ENCODE measurements around the gene ZMIZ1.

The ZMIZ1 gene

GRCh38 chr10:79253704-79254103 is 184.9 kb downstream of the ZMIZ1 start:
- Mint-ChIP-seq H3K9me3 (no peaks in the 10 kb centered on the region), H3K4me1 (ENCODE audit: low read depth) (peaks cover 33% of the 10 kb centered on the region), H3K27me3 (no peaks in the 10 kb centered on the region), H3K4me3 (no peak overlapping the region), H3K27ac (no peak overlapping the region), H3K36me3 (ENCODE audit: low read depth) (no peaks in the 10 kb centered on the region)
- no peak for DNase-seq

- no peak overlapping the region for H3K27ac Mint-ChIP-seq
- H3K4me1 Mint-ChIP-seq (ENCODE audit: low read depth), result peaks cover 25% of the 10 kb centered on the region
- H3K4me3 Mint-ChIP-seq, result no peak overlapping the region
- H3K27me3 Mint-ChIP-seq, result no peaks in the 10 kb centered on the region
- H3K36me3 Mint-ChIP-seq (ENCODE audit: low read depth), result no peaks in the 10 kb centered on the region
- H3K9me3 Mint-ChIP-seq, result no peaks in the 10 kb centered on the region
- DNase-seq, result no peak
These were observed 185.7 kb downstream of the ZMIZ1 start for GRCh38 chr10:79254333-79255006.

- H3K36me3 Mint-ChIP-seq (ENCODE audit: low read depth), result no peaks in the 10 kb centered on the region
- no peaks in the 10 kb centered on the region for H3K27me3 Mint-ChIP-seq
- DNase-seq, result no peak
- no peak overlapping the region for H3K27ac Mint-ChIP-seq
- no peaks in the 10 kb centered on the region for H3K9me3 Mint-ChIP-seq
- peaks cover 19% of the 10 kb centered on the region for H3K4me1 Mint-ChIP-seq (ENCODE audit: low read depth)
- H3K4me3 Mint-ChIP-seq, result no peak overlapping the region
These were observed 186.3 kb downstream of the ZMIZ1 start for GRCh38 chr10:79255007-79255507.

- H3K36me3 Mint-ChIP-seq (ENCODE audit: low read depth), result no peaks in the 10 kb centered on the region
- no peak overlapping the region for H3K27ac Mint-ChIP-seq
These were observed 187.6 kb downstream of the ZMIZ1 start for GRCh38 chr10:79256264-79256806.

DNA sequence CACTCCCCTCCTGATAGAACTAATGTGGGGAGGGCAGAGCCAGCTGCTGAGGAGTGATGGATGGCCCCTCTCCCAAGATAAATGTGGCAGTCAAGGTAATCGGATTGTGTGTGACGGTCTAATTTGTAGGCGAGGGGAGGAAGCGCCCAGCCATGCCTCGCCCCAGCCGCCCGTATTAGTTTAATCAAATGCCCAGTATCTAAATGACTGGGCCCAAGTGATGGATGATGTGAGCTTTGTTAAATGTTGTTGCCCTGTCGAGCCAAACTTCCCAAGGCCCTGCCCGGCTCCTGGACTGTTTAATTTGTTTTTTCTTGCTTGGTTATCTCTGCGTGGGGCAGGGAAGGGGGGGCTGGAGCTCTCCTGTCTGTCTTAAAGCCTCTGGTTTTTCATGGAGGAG is 190.1 kb downstream of the ZMIZ1 start:
- no peaks in the 10 kb centered on the region for H3K27me3 Mint-ChIP-seq
- H3K4me3 Mint-ChIP-seq, result no peak overlapping the region
- no peak for DNase-seq
- H3K9me3 Mint-ChIP-seq, result no peaks in the 10 kb centered on the region
- H3K36me3 Mint-ChIP-seq (ENCODE audit: low read depth), result no peaks in the 10 kb centered on the region
- H3K4me1 Mint-ChIP-seq (ENCODE audit: low read depth), result peaks cover 7% of the 10 kb centered on the region
- no peak overlapping the region for H3K27ac Mint-ChIP-seq

More at GRCh38 chr10:79256264-79256806, 187.6 kb downstream of the ZMIZ1 start:
- H3K9me3 Mint-ChIP-seq, result no peaks in the 10 kb centered on the region
- H3K4me3 Mint-ChIP-seq, result no peak overlapping the region
- DNase-seq, result no peak
- no peaks in the 10 kb centered on the region for H3K27me3 Mint-ChIP-seq
- peaks cover 8% of the 10 kb centered on the region for H3K4me1 Mint-ChIP-seq (ENCODE audit: low read depth)

DNA sequence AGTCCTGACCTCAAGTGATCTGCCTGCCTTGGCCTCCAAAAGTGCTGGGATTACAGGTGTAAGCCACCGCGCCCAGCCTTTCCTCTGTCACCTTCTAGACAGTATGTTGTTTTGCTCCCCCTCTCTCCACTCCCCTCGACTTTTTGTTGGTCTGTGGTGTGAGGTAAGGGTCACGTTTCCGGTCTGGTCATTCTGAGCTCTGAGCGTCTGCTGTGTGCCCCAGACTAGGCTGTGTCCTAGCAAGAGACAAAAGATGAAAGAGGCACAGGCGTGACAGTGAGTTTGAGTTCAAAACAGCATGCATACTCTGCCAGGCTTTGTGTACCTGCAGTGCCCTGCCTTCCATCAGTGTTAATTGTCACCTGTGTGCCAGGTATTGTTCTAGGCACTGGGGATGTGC is 191.1 kb downstream of the ZMIZ1 start:
- H3K27me3 Mint-ChIP-seq, result no peaks in the 10 kb centered on the region
- H3K9me3 Mint-ChIP-seq, result no peaks in the 10 kb centered on the region
- H3K4me1 Mint-ChIP-seq (ENCODE audit: low read depth), result peaks cover 4% of the 10 kb centered on the region
- no peak for DNase-seq
- H3K4me3 Mint-ChIP-seq, result no peak overlapping the region
- H3K36me3 Mint-ChIP-seq (ENCODE audit: low read depth), result no peaks in the 10 kb centered on the region
- H3K27ac Mint-ChIP-seq, result no peak overlapping the region

GRCh38 chr10:79260811-79261740 is 192.3 kb downstream of the ZMIZ1 start:
- Mint-ChIP-seq H3K4me1 (ENCODE audit: low read depth) (peaks cover 8% of the 10 kb centered on the region), H3K4me3 (no peak overlapping the region), H3K9me3 (no peaks in the 10 kb centered on the region), H3K27ac (no peak overlapping the region), H3K36me3 (ENCODE audit: low read depth) (no peaks in the 10 kb centered on the region), H3K27me3 (no peaks in the 10 kb centered on the region)
- DNase-seq, result no peak

- Mint-ChIP-seq H3K4me1 (ENCODE audit: low read depth) (peaks cover 18% of the 10 kb centered on the region), H3K27ac (no peak overlapping the region), H3K27me3 (no peaks in the 10 kb centered on the region), H3K36me3 (ENCODE audit: low read depth) (no peaks in the 10 kb centered on the region), H3K9me3 (no peaks in the 10 kb centered on the region), H3K4me3 (no peak overlapping the region)
- DNase-seq, result no peak
These were observed 193.4 kb downstream of the ZMIZ1 start for GRCh38 chr10:79262131-79262530.

DNA sequence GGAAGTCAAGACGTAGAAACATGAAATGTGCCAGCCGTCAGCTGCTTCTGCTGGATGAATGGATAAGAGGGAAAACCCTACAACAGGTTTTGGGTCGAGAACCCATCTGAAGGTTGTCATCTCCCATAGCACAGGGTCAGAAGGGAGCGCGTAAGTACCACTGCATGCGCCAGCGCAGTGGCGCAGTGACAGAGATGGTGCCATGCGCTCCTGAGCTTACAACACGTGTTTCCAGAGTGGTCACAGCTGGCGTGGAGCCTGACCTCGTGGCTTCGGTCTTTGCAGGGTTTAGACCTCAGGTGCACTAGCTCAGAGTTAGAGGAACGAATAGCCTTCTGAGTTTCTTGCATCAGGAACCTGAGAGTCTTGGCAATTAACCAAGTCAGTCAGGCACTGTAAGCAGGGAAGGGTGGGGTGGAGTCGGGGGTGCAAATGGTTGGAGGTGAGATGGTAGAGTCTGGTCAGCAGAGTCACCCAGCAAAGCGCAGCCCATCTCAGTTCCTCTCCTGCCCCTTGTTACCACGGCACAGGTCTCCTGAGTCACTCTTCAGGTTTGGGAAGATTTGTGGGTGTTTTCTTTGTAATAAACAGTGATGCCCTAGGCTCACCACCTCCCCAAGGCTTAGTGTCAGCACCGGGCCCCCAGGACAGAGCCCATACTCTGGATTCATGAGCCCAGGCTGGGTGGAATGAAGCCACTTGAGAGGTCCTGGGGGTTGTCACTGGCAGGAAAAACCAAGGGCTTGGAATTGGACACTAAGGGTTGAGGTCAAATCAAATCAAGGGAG is 194.4 kb downstream of the ZMIZ1 start:
- Mint-ChIP-seq H3K27me3 (no peaks in the 10 kb centered on the region), H3K27ac (no peak overlapping the region), H3K4me1 (ENCODE audit: low read depth) (peaks cover 21% of the 10 kb centered on the region), H3K36me3 (ENCODE audit: low read depth) (no peaks in the 10 kb centered on the region), H3K9me3 (no peaks in the 10 kb centered on the region), H3K4me3 (no peak overlapping the region)
- no peak for DNase-seq

DNA sequence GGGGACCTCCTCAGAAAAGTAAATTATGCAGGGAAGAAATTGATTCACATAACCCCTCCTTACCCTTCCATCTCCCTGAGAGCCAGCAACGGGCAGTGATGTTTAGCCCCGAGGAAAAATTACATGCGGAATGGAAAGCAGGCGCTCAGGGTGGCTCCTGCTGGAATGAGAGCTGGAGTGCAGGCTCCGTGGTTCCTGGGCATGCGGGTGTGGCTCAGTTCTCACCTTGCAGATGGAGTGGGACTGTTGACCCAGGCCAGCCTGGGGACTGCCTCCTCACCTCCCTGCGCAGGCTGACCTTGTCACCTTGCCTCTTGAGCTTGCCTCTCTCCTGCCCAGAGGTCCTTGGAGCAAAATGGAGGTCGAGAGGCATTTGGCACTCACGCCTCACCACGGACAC is 195.2 kb downstream of the ZMIZ1 start:
- H3K9me3 Mint-ChIP-seq, result no peaks in the 10 kb centered on the region
- H3K27ac Mint-ChIP-seq, result no peak overlapping the region
- H3K4me1 Mint-ChIP-seq (ENCODE audit: low read depth), result peaks cover 26% of the 10 kb centered on the region
- no peak overlapping the region for H3K4me3 Mint-ChIP-seq
- H3K36me3 Mint-ChIP-seq (ENCODE audit: low read depth), result peaks cover 3% of the 10 kb centered on the region
- no peaks in the 10 kb centered on the region for H3K27me3 Mint-ChIP-seq
- DNase-seq, result no peak

DNA sequence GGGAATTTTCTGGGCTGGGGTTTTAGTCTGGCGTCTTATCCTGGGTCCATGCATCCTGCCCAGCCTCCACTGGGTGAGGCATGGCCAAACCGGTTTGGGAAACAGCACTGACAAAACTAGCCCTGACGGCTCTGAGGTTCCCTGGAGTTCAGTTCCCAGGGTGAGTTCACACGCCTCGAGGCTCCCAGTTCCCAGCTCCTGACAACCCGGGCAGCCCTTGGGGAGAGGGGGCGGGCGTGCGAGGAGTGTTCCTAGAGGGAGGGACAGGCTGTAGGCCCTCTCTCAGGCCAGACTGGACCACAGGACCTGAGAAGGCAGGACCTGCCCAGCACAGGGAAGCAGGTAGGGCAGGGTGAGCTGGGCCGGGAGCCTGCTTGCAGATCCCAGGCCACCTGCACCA is 196.2 kb downstream of the ZMIZ1 start:
- H3K27ac Mint-ChIP-seq, result no peak overlapping the region
- H3K36me3 Mint-ChIP-seq (ENCODE audit: low read depth), result peaks cover 3% of the 10 kb centered on the region
- H3K4me3 Mint-ChIP-seq, result no peak overlapping the region
- no peak for DNase-seq
- no peaks in the 10 kb centered on the region for H3K27me3 Mint-ChIP-seq
- no peaks in the 10 kb centered on the region for H3K9me3 Mint-ChIP-seq
- peaks cover 26% of the 10 kb centered on the region for H3K4me1 Mint-ChIP-seq (ENCODE audit: low read depth)

DNA sequence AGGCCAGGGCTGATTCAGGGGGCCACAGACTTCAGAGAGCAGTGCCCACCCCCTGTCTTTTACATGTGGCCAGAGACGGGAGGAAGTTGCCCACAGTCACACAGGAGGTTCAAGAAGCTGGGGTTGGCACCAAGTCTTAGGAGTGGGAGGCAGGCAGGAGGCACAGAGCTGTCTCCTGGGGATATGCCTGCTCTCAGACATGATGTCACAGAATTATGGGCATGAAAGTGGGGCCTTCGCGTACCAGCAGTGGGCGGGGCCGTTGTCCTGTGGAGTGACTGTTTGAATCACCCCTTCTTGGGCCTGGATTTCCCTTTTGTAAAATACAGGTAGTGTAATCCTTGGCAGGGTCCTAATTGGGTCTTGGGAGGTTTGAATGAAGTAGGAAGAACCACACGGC is 197.3 kb downstream of the ZMIZ1 start:
- H3K27ac Mint-ChIP-seq, result peak overlapping the region; percentile 81
- no peak overlapping the region for H3K4me3 Mint-ChIP-seq
- peaks cover 3% of the 10 kb centered on the region for H3K36me3 Mint-ChIP-seq (ENCODE audit: low read depth)
- no peaks in the 10 kb centered on the region for H3K9me3 Mint-ChIP-seq
- peaks cover 26% of the 10 kb centered on the region for H3K4me1 Mint-ChIP-seq (ENCODE audit: low read depth)
- DNase-seq, result no peak
- H3K27me3 Mint-ChIP-seq, result no peaks in the 10 kb centered on the region

- peaks cover 26% of the 10 kb centered on the region for H3K4me1 Mint-ChIP-seq (ENCODE audit: low read depth)
- no peak for DNase-seq
- no peaks in the 10 kb centered on the region for H3K9me3 Mint-ChIP-seq
- peaks cover 3% of the 10 kb centered on the region for H3K36me3 Mint-ChIP-seq (ENCODE audit: low read depth)
- peak overlapping the region; percentile 81 for H3K27ac Mint-ChIP-seq
- no peak overlapping the region for H3K4me3 Mint-ChIP-seq
- H3K27me3 Mint-ChIP-seq, result no peaks in the 10 kb centered on the region
These were observed 198.0 kb downstream of the ZMIZ1 start for GRCh38 chr10:79266543-79267312.

DNA sequence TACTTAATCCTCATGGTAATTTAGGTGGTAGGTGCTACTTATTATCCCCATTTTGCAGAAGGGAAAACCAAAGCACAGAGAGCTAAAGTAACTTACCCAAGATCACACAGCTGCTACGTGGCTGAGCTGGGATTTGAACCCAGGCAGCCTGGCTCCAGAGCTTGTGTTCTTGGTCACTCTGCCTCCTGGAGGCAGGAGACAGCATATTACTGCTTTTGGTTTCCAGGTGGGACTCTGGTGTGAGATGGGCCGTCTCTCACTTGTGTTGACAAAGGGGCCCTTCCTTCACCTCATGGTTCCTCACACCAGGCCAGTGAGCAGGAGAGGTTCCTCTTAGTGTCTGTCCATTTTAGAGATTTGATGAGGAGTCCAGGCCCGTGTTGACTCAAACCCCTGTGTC is 198.7 kb downstream of the ZMIZ1 start:
- Mint-ChIP-seq H3K27ac (no peak overlapping the region), H3K4me1 (ENCODE audit: low read depth) (peaks cover 26% of the 10 kb centered on the region), H3K9me3 (no peaks in the 10 kb centered on the region), H3K36me3 (ENCODE audit: low read depth) (peaks cover 3% of the 10 kb centered on the region), H3K4me3 (no peak overlapping the region), H3K27me3 (no peaks in the 10 kb centered on the region)
- no peak for DNase-seq
